Measurements from ENCODE around the gene FBXO11. TPM values are rescaled to one million over a fixed set of nuclear protein-coding genes. Genes with fewer than 3 reads are reported as not detected.

The FBXO11 gene
- total and polyA plus RNA-seq, 2 of the 4 experiments (the other 2 are of a cell fraction): 27.1 to 29.6 TPM

DNA sequence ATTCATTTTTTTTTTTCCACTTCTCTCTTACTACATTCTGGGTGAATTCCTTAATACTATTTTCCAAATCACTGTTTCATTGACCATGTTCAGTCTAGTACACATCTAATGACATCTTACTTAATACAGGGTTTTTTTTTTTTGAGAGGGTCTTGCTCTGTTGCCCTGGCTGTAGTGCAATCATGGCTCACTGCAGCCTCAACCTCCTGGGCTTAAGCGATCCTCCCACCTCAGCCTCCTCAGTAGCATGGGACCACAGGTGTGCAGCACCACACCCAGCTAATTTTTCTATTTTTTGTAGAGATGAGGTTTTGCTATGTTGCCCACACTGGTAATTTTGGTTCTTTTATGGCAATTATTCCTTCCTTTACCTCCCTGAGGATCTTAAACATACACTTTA lies 29.4 kb downstream of the FBXO11 start:
- CTCF ChIA-PET: no interaction called here
- peaks cover 64% of the 10 kb centered on the region for H4K20me1 ChIP-seq (ENCODE audit: insufficient read depth, low read length)
- no peaks in the 10 kb centered on the region for H3K27me3 ChIP-seq (ENCODE audit: control insufficient read depth, insufficient read depth, low read length)
- H4K91ac ChIP-seq (ENCODE audit: insufficient read depth, low read depth, low read length): no peak overlapping the region
- H3K23ac ChIP-seq (ENCODE audit: low read depth, low read length): no peak overlapping the region
- dilution Hi-C loops (cut with HindIII; ENCODE audit: low sequenced_read_pairs, unreplicated experiment) (no loop called here), in situ Hi-C loops (cut with MboI; ENCODE audit: low sequenced_read_pairs) (no loop called here), intact Hi-C loops (cut with micrococcal nuclease) (no loop called here)
- no peak overlapping the region for H2AK9ac ChIP-seq (replicated peaks; ENCODE audit: low read depth, low read length, poor library complexity)
- no peak overlapping the region for H2AK5ac ChIP-seq (ENCODE audit: low read depth, low read length)
- ATAC-seq (ENCODE audit: low read depth) (no peak), DNase-seq (no peak)
- no peak overlapping the region for H3K4me3 ChIP-seq (ENCODE audit: insufficient read depth, low read depth, low read length)
- POLR2A ChIA-PET (ENCODE audit: unreplicated experiment): no interaction called here
- H3K4me1 ChIP-seq (ENCODE audit: control insufficient read depth, insufficient read depth, low read length): no peaks in the 10 kb centered on the region; the same call in 1 of the 2 replicates
- H4K8ac ChIP-seq (ENCODE audit: low read depth in 2 of 2, low read length in 2 of 2): no peak overlapping the region
- H3K9me3 ChIP-seq (ENCODE audit: control insufficient read depth, insufficient read depth, low read length): no peaks in the 10 kb centered on the region
- no peak overlapping the region for H3K9ac ChIP-seq (ENCODE audit: low read depth, low read length)
- H4K5ac ChIP-seq (ENCODE audit: low read depth, low read length): no peak overlapping the region
- H2BK20ac ChIP-seq (ENCODE audit: low read depth, low read length): no peak overlapping the region
- H2BK15ac ChIP-seq (ENCODE audit: low read depth, low read length): no peak overlapping the region
- no peak overlapping the region for H3K4me2 ChIP-seq (ENCODE audit: low read depth, low read length)
- WGBS, 2 experiments (ENCODE audit: extremely low coverage in 2 of 2, insufficient read length in 1 of 2): no CpG with 5 or more reads among the region's 1 CpG
- no peak overlapping the region for H2BK120ac ChIP-seq (ENCODE audit: low read depth, low read length)
- peaks cover 5 to 41% of the 10 kb centered on the region in 2 experiments; a peak in 3 of 4 replicates for H3K79me1 ChIP-seq (ENCODE audit: low read depth in 1 of 2, low read length in 2 of 2)
- H2BK5ac ChIP-seq (ENCODE audit: low read depth, low read length, poor library complexity, severe bottlenecking): no peak overlapping the region
- BruUV-seq (replicated peaks): no TSS peak
- peaks cover 9% of the 10 kb centered on the region for H3K36me3 ChIP-seq (ENCODE audit: control insufficient read depth, insufficient read depth, low read length)
- no peak overlapping the region for H3K18ac ChIP-seq (ENCODE audit: low read depth, low read length)
- H3K27ac ChIP-seq (ENCODE audit: insufficient read depth, low read length): no peak overlapping the region
- peaks cover 6% of the 10 kb centered on the region; the same call in 1 of the 2 replicates for H3K9me1 ChIP-seq (ENCODE audit: insufficient read depth, low read length)
- H2AFZ ChIP-seq (replicated peaks; ENCODE audit: low read length, poor library complexity): no peak overlapping the region
- TF ChIP-seq MAFK (IDR thresholded peaks at IDR 0.05; ENCODE audit: low read depth, low read length) (no peak), MXI1 (IDR thresholded peaks at IDR 0.05; ENCODE audit: borderline replicate concordance, low read depth, low read length) (no peak), CHD1 (IDR thresholded peaks at IDR 0.05; ENCODE audit: low read depth, low read length) (no peak), SMC3 (IDR thresholded peaks at IDR 0.05; ENCODE audit: low read depth, low read length) (no peak), BHLHE40 (IDR thresholded peaks at IDR 0.05; ENCODE audit: low read depth, low read length) (no peak), FOS (IDR thresholded peaks at IDR 0.05; ENCODE audit: low read depth, low read length) (no peak)
- TF ChIP-seq, protein P1, sequence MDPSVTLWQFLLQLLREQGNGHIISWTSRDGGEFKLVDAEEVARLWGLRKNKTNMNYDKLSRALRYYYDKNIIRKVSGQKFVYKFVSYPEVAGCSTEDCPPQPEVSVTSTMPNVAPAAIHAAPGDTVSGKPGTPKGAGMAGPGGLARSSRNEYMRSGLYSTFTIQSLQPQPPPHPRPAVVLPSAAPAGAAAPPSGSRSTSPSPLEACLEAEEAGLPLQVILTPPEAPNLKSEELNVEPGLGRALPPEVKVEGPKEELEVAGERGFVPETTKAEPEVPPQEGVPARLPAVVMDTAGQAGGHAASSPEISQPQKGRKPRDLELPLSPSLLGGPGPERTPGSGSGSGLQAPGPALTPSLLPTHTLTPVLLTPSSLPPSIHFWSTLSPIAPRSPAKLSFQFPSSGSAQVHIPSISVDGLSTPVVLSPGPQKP (IDR thresholded peaks at IDR 0.05; ENCODE audit: borderline replicate concordance, low read depth, low read length): no peak
- TF ChIP-seq, protein P2, sequence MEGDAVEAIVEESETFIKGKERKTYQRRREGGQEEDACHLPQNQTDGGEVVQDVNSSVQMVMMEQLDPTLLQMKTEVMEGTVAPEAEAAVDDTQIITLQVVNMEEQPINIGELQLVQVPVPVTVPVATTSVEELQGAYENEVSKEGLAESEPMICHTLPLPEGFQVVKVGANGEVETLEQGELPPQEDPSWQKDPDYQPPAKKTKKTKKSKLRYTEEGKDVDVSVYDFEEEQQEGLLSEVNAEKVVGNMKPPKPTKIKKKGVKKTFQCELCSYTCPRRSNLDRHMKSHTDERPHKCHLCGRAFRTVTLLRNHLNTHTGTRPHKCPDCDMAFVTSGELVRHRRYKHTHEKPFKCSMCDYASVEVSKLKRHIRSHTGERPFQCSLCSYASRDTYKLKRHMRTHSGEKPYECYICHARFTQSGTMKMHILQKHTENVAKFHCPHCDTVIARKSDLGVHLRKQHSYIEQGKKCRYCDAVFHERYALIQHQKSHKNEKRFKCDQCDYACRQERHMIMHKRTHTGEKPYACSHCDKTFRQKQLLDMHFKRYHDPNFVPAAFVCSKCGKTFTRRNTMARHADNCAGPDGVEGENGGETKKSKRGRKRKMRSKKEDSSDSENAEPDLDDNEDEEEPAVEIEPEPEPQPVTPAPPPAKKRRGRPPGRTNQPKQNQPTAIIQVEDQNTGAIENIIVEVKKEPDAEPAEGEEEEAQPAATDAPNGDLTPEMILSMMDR (conservative IDR thresholded peaks at IDR 0.05; ENCODE audit: low read depth, low read length): no peak
- H3K14ac ChIP-seq (replicated peaks; ENCODE audit: low read depth, low read length): no peak overlapping the region
- H3K56ac ChIP-seq (ENCODE audit: extremely low read depth, insufficient read depth, low read length): no peak overlapping the region
- no peak overlapping the region for H3K4ac ChIP-seq (ENCODE audit: low read depth, low read length)
